CD4-positive, alpha-beta T cell (primary cell): ENCODE measurements around the gene CELF5. TPM values are rescaled to one million over a fixed set of nuclear protein-coding genes. Genes with fewer than 3 reads are reported as not detected.

Experiments used
- ATAC-seq: fragments of 200-7000 bp; cut with Tn5 transposase; one replicate; pipeline ENCODE4 v1.10.0; 2022; ENCODE audit warnings: mild to moderate bottlenecking; ENCODE audit not compliant: poor library complexity
- CTCF ChIA-PET: fragments of 350-600 bp; sonication (Branson Sonifier 250); formaldehyde crosslinking; loops from one replicate; lab custom pipeline; 2021; ENCODE audit warnings: antibody characterized with exemption, inconsistent platforms; lab: Charles Lee
- POLR2A ChIA-PET: fragments of 350-600 bp; sonication (Branson Sonifier 250); formaldehyde crosslinking; loops from one replicate; lab custom pipeline; 2021; ENCODE audit warnings: antibody characterized with exemption, inconsistent platforms; lab: Charles Lee
- DNase-seq, 14 experiments: peaks; one replicate each; pipeline ENCODE4 v3.0.0-alpha.2; 2013 to 2020; ENCODE audit warnings: mixed read lengths in 2 of 14
- H3K27ac ChIP-seq, 2 donors: one replicate each; pipeline versions ENCODE4 v1.5.1 to v1.7.0; 2013; ENCODE audit warnings: low read length in 2 of 2, low read depth in 1 of 2, mild to moderate bottlenecking in 1 of 2
- H3K27me3 ChIP-seq, 2 experiments: 1 replicate in 1 of 2; 2 replicates in 1 of 2; pipeline versions ENCODE4 v1.6.1 to v1.7.0; 2013; ENCODE audit warnings: low read length in 2 of 2, control low read depth in 1 of 2, mild to moderate bottlenecking in 1 of 2, moderate library complexity in 1 of 2; ENCODE audit not compliant: insufficient read depth in 2 of 2, control insufficient read depth in 1 of 2
- H3K36me3 ChIP-seq: one replicate; pipeline ENCODE4 v1.6.1; 2013; ENCODE audit warnings: low read length, control low read depth; ENCODE audit not compliant: insufficient read depth
- H3K4me1 ChIP-seq: one replicate; pipeline ENCODE4 v1.6.1; 2013; ENCODE audit warnings: low read length, control low read depth; ENCODE audit not compliant: insufficient read depth
- H3K4me3 ChIP-seq: one replicate; pipeline ENCODE4 v1.5.1; 2013; ENCODE audit warnings: mild to moderate bottlenecking, low read length, moderate library complexity
- H3K9me3 ChIP-seq, 2 experiments: 1 replicate in 1 of 2; 2 replicates in 1 of 2; pipeline versions ENCODE4 v1.6.1 to v1.7.0; 2013; ENCODE audit warnings: low read length in 2 of 2, mild to moderate bottlenecking in 2 of 2, control low read depth in 1 of 2, moderate library complexity in 1 of 2; ENCODE audit not compliant: control insufficient read depth in 1 of 2, insufficient read depth in 1 of 2
- H3K27ac Mint-ChIP-seq: one replicate; pipeline ENCODE4 v1.8.0; 2020; ENCODE audit warnings: mixed read lengths
- H3K27me3 Mint-ChIP-seq: one replicate; pipeline ENCODE4 v1.8.0; 2021; ENCODE audit warnings: mixed read lengths
- H3K36me3 Mint-ChIP-seq: one replicate; pipeline ENCODE4 v1.8.0; 2021; ENCODE audit warnings: low read depth, mixed read lengths
- H3K4me1 Mint-ChIP-seq: one replicate; pipeline ENCODE4 v1.8.0; 2021; ENCODE audit warnings: low read depth, mixed read lengths
- H3K4me3 Mint-ChIP-seq: one replicate; pipeline ENCODE4 v1.8.0; 2020; ENCODE audit warnings: mild to moderate bottlenecking, mixed read lengths
- H3K9me3 Mint-ChIP-seq: one replicate; pipeline ENCODE4 v1.8.0; 2020; ENCODE audit warnings: mixed read lengths
- intact Hi-C, 2 experiments: fragments of 100-400 bp; cut with DNase I in 1 of 2; cut with micrococcal nuclease in 1 of 2; formaldehyde crosslinking; loops; one replicate each; pipeline versions ENCODE4 v1.15.1 to v1.9.0; 2023 to 2025; cut with DNase I, micrococcal nuclease
- total RNA-seq, 174 experiments: library from RNA in 2 of 174; stranded (reverse) in 2 of 174; gene quantifications; one replicate each; pipeline ENCODE4 v1.2.3 and lab custom pipeline; 2021 to 2026
- TF ChIP-seq, protein P1 (sequence below): fragments of 200-600 bp; IDR thresholded peaks from one replicate; pipeline ENCODE4 v1.8.0; 2022; ENCODE audit warnings: antibody characterized with exemption, mild to moderate bottlenecking

CELF5 gene
- total RNA-seq, 2 experiments from 2014 or later = 0.36 TPM

DNA sequence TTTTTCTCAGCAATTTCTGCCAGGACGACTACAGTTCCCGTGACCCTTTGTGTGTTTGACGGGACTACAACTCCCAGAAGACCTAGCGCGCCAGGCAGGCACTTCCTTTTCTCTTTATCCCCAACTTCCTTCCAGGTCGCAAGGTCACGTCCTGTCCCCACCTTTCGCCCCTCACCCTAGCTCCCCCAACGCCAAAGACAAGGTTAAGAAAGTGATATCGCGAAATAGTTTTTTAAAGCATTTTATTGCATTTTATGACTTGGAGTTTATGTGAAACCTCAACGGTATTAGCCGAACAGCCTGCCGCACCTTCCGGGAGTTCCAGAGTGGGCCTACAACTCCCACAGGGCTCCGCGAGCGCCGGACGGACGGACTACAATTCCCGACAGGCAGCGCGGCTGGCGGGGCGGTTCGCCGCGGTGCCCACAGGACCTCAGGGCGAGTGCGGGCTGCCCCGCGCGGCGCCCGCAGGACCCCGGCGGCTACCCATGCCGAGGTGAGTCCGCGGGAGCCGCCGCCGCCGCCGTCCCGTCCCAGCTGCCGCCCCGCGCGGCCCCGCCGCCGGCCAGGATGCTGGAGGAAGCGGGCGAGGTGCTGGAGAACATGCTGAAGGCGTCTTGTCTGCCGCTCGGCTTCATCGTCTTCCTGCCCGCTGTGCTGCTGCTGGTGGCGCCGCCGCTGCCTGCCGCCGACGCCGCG is 38.9 kb upstream of the CELF5 start, which contains the start of gene NCLN:
TSS of gene NCLN (plus strand) at position 470 of the 699 bp plus-strand sequence. CDS start at position 571, 101 bp downstream.
- intact Hi-C loops = loop anchor here (1.0 to 10.0 kb wide), 4 partner anchors 8 to 249 kb away; no protein-coding TSS in a partner anchor
- peak; percentile 88 to 96 (median 94) for DNase-seq
- Mint-ChIP-seq H3K9me3 (no peaks in the 10 kb centered on the region), H3K36me3 (peaks cover 49% of the 10 kb centered on the region), H3K4me1 (peaks cover 58% of the 10 kb centered on the region), H3K27me3 (no peaks in the 10 kb centered on the region), H3K4me3 (peak within 1 kb of the TSS; percentile 93), H3K27ac (peak within 1 kb of the TSS; percentile 86)
- CTCF ChIA-PET = no interaction called here
- H3K36me3 ChIP-seq = peaks cover 35% of the 10 kb centered on the region
- POLR2A ChIA-PET = interaction anchor here (0.6 to 4.1 kb wide), 14 partner anchors 9 to 316 kb away, joined by 3 to 19 read pairs (median 3); no protein-coding TSS in a partner anchor
- no peaks in the 10 kb centered on the region for H3K27me3 ChIP-seq
- H3K9me3 ChIP-seq = no peaks in the 10 kb centered on the region
- H3K4me1 ChIP-seq = peaks cover 92% of the 10 kb centered on the region
- TF ChIP-seq, protein P1, sequence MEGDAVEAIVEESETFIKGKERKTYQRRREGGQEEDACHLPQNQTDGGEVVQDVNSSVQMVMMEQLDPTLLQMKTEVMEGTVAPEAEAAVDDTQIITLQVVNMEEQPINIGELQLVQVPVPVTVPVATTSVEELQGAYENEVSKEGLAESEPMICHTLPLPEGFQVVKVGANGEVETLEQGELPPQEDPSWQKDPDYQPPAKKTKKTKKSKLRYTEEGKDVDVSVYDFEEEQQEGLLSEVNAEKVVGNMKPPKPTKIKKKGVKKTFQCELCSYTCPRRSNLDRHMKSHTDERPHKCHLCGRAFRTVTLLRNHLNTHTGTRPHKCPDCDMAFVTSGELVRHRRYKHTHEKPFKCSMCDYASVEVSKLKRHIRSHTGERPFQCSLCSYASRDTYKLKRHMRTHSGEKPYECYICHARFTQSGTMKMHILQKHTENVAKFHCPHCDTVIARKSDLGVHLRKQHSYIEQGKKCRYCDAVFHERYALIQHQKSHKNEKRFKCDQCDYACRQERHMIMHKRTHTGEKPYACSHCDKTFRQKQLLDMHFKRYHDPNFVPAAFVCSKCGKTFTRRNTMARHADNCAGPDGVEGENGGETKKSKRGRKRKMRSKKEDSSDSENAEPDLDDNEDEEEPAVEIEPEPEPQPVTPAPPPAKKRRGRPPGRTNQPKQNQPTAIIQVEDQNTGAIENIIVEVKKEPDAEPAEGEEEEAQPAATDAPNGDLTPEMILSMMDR = no peak
- ATAC-seq = peak; percentile 82
- peak within 1 kb of the TSS; percentile 62 for H3K27ac ChIP-seq
- peak within 1 kb of the TSS; percentile 59 for H3K4me3 ChIP-seq

DNA sequence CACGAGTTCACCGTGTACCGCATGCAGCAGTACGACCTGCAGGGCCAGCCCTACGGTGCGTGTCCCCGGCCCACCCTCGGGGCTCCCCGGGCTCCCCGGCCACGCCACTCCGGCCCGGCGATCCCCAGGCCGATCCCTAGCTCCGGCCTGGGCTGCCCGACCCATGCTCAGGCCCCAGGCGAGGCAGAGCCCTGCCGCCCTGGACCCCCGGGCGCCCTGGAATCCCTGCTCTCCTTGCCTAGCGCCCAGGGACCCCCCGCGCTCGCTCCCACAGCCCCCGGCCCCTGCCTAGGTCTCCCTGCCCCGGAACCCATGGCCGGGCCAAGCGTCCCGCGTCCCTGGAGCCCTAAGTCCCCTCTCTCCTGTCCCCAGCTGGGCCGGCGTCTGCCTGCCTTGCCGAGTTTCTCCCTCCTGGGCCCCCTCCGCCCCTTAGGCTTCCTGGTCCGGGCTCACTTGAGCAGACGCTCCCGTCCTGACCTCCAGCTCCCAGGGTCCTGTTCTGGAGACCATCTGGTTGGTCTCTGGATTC is 38.2 kb upstream of the CELF5 start:
- POLR2A ChIA-PET = interaction anchor here (0.8 to 4.1 kb wide), 11 partner anchors 8 to 236 kb away, joined by 3 to 19 read pairs (median 4); no protein-coding TSS in a partner anchor
- peak overlapping the region in 1 of 2 donors; percentile 46 for H3K27ac ChIP-seq

More for the DNA sequence above, 38.2 kb upstream of the CELF5 start:
- H3K27me3 ChIP-seq = no peaks in the 10 kb centered on the region
- peak overlapping the region; percentile 59 for H3K4me3 ChIP-seq
- CTCF ChIA-PET = no interaction called here
- H3K4me1 ChIP-seq = peaks cover 90% of the 10 kb centered on the region
- peak in 1 of 14 experiments; percentile 53 for DNase-seq
- TF ChIP-seq, protein P1 = no peak
- intact Hi-C loops = loop anchor here in 1 of 2 experiments (5.0 to 10.0 kb wide), 2 partner anchors 234 to 249 kb away; no protein-coding TSS in a partner anchor
- no peak for ATAC-seq
- peak overlapping the region; percentile 87 for H3K4me3 Mint-ChIP-seq
- H3K4me1 Mint-ChIP-seq = peaks cover 53% of the 10 kb centered on the region
- H3K9me3 Mint-ChIP-seq = no peaks in the 10 kb centered on the region
- H3K36me3 Mint-ChIP-seq = peaks cover 43% of the 10 kb centered on the region
- H3K9me3 ChIP-seq = no peaks in the 10 kb centered on the region
- peaks cover 34% of the 10 kb centered on the region for H3K36me3 ChIP-seq
- H3K27me3 Mint-ChIP-seq = no peaks in the 10 kb centered on the region
- H3K27ac Mint-ChIP-seq = peak overlapping the region; percentile 79
